NCI-H2029 treated with DMSO at 0.1 percent for 48 hours (cell line): Measurements from ENCODE around the gene MUC4.

Experiments
- DNase-seq: peaks from one replicate; lab custom pipeline; 2025; lab: John Stamatoyannopoulos, UW

MUC4 gene

DNA sequence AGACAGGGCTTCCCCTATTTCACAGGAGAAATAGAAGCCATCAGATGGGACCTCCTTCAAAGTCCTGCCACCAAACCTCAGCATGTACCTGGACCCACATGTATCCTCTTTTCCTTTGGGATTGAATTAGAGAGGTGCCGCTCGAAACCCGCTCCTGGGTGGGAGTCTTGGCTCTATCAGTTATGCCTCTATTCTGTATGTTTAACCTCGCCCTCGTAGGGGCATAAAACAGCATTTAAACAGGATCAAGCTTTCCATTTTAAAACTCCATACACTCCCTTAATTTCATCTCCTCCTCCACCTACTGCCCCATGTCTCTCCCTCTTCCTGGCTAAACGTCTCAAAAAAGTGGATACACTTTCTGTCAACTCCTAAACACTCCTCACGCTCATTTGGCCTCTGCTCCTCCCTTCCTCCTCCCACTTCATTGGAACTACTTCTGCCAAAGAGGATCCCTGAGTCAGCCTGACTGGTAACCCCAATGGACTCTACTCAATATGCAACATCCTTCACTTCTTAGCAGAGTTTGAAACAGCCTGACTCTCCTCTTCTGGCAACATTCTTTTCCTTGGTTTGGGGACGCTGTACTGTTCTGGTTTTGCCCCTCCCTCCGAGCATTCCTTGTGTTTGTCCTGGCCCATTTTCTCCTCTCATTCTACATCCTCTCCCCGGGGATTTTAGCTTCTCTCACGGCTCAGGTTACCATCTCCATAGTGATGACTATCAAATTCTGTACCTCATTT is 114.0 kb downstream of the MUC4 start:
- DNase-seq: no peak
